GM18508 (cell line): ENCODE data around the gene NR3C1.
A peak's percentile ranks its signal among the peaks of the same experiment; 100 is the strongest.

Source experiments
- ATAC-seq: cut with Tn5 transposase; IDR thresholded peaks from one replicate; pipeline ENCODE4 v1.9.1; 2021; ENCODE audit warnings: moderate number of reproducible peaks; ENCODE audit not compliant: insufficient read depth, unreplicated experiment

The NR3C1 gene

GRCh38 chr5:143247134-143247815 is 156.2 kb downstream of the NR3C1 start:
- no peak for ATAC-seq

GRCh38 chr5:143245929-143246561 is 157.4 kb downstream of the NR3C1 start:
- no peak for ATAC-seq

GRCh38 chr5:143244990-143245389 is 158.5 kb downstream of the NR3C1 start:
- ATAC-seq: no peak

GRCh38 chr5:143244000-143244736 is 159.3 kb downstream of the NR3C1 start:
- no peak for ATAC-seq

GRCh38 chr5:143243103-143243502 is 160.4 kb downstream of the NR3C1 start:
- no peak for ATAC-seq

- ATAC-seq: no peak
Measured at GRCh38 chr5:143241892-143242291, 161.6 kb downstream of the NR3C1 start.

GRCh38 chr5:143239882-143240518 is 163.5 kb downstream of the NR3C1 start:
- ATAC-seq: no peak

- ATAC-seq: no peak
Measured at GRCh38 chr5:143238620-143239019, 164.9 kb downstream of the NR3C1 start.

GRCh38 chr5:143237664-143238063 is 165.8 kb downstream of the NR3C1 start:
- no peak for ATAC-seq

GRCh38 chr5:143236682-143237081 is 166.8 kb downstream of the NR3C1 start:
- ATAC-seq: no peak

- no peak for ATAC-seq
Measured at GRCh38 chr5:143235423-143235822, 168.1 kb downstream of the NR3C1 start.

GRCh38 chr5:143234162-143234842 is 169.2 kb downstream of the NR3C1 start:
- no peak for ATAC-seq

GRCh38 chr5:143233031-143233430 is 170.5 kb downstream of the NR3C1 start:
- ATAC-seq: no peak

- ATAC-seq: peak; percentile 37
Measured at GRCh38 chr5:143231973-143232812, 171.3 kb downstream of the NR3C1 start.

- no peak for ATAC-seq
Measured at GRCh38 chr5:143231416-143231815, 172.1 kb downstream of the NR3C1 start.

GRCh38 chr5:143230676-143230996 is 172.8 kb downstream of the NR3C1 start:
- ATAC-seq: no peak

- ATAC-seq: peak; percentile 77
Measured at GRCh38 chr5:143229896-143230675, 173.4 kb downstream of the NR3C1 start.

GRCh38 chr5:143229426-143229895 is 174.0 kb downstream of the NR3C1 start:
- peak; percentile 16 for ATAC-seq
